GM21390 (cell line): Measurements from ENCODE around the gene DAB2IP.
"Not testable (repeated sequence)": the region's sequence is repeated elsewhere in the genome, so short reads cannot be mapped to it uniquely, and the experiment has no call there.

Source experiments
- ATAC-seq: cut with Tn5 transposase; IDR thresholded peaks from one replicate; pipeline ENCODE4 v1.9.1; 2021; ENCODE audit not compliant: unreplicated experiment

Gene DAB2IP

DNA sequence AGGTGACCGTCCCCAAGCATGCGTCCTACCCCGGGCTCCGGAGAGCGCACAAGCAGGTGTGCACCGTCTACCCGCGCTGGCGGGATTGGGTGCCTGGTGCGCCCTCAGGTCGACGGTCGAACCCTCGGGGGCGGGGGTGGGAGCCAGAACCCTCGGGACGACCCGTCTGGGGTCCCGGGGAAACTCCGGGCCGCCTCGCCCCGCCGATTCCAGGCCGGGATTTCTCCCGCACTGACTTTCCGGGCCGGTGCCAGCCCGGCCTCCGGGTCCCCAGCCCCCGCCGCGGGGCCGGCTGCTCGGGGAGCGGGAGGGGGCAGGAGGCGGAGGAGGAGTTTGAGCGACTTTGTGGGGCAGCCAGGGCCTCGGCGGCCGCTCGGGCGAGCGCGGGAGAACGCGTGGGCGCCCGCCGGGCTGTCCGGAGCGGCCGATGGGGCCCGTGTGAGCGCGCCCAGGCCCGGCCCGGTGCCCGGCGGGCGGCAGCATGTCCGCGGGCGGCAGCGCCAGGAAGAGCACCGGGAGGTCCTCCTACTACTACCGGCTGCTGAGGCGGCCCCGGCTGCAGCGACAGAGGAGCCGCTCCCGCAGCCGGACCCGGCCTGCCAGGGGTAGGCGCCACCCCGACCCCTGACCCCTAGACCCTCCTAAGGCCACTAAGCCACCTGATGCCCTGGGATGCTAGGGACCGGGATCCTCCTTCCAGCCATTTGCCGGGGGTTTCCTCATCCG, at the start of gene DAB2IP:
TSS of gene DAB2IP (plus strand) at position 340 of the 726 bp plus-strand sequence. CDS start at position 482, 142 bp downstream.
- no peak for ATAC-seq

DNA sequence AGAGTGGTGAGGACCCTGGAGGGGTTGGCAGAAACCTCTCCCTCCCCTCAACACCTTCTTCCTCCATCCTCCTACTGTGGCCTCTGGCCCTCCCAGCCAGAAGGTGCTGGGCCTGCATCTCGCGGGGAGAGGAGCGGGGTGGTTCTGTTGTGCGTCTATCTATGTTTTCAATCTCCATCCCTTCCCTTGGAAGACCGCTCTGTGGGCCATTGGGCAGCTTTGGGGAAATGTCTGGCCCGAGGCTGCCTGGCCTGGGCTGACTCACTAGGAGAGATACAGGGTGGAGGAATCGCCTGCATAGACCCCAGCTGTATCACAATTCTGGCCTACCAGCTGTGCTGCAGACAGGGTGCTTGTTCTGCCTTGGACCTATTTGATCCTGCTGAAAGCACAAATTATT, 48.4 kb upstream of the DAB2IP start:
- ATAC-seq: no peak

DNA sequence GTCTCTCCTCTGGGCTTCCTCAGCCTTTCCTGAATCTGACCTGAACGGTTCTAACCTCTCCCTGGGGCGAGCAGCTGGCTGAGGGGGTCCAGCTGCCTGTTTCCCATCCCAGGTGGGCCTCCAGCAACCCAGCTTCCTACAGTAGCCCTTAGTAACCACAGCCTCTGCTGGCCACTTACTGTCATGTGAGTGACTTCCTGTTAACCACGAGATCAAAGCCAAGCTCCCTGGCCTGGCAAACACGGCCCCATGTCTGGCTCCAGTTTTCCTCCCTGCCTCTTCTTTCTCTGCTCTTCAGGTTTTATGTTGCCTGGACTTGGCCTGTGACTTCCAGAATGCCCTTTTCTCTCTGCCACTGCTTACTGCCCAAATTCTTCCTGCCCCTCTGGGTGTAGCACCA, 47.2 kb upstream of the DAB2IP start:
- ATAC-seq: no peak

DNA sequence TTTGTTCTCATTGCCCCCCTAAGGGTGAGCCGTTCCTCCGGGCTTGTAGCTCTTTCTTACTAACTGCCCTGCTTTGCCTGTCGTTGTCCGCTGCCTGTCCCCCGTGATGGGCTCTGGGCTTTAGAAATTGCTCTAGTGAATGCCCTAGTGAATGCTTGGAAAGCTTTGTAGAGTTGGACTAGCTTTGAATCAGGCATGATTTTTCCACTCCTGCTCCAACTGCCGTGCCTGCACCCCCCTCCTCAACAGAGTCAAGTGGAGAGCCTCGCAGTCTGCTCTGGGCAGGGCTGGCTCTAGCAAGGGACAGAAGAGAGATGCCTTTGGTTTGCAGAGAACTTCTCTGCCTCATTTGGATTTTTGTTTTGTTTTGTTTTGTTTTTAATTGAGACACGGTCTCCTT, 46.8 kb upstream of the DAB2IP start:
- no peak for ATAC-seq

DNA sequence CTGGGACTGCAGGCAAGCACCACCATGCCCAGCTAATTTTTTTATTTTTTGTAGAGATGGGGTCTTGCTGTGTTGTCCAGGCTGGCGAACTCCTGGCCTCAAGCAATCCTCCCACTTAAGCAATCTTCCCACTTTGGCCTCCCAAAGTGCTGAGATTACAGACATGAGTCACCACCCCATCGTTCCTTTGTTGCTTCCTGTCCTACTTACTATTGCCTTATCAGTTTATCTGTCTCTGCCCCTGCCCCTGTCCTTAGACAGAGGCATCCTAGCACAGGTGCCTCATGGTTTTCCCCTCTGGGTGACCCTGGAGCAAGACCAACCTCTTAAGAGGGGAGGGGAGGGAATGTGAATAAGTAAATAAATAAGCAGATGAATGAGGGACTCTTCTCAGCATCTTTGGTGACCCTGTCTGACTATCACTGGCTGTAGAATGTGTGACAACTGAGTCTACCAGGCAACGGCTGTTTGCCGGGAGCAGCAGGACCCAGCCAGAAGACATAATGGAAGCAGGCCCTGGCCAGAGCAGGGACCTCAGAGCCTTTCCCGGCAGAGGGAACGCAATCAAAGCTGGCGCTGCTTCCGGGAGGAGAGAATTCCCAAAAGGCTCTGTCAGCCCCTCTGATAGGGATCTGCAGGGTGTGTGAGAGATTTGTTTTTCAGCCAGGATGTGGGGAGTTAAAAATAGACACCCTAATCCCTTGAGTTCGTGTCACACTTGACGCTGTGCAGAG, 43.8 kb upstream of the DAB2IP start:
- no peak for ATAC-seq

DNA sequence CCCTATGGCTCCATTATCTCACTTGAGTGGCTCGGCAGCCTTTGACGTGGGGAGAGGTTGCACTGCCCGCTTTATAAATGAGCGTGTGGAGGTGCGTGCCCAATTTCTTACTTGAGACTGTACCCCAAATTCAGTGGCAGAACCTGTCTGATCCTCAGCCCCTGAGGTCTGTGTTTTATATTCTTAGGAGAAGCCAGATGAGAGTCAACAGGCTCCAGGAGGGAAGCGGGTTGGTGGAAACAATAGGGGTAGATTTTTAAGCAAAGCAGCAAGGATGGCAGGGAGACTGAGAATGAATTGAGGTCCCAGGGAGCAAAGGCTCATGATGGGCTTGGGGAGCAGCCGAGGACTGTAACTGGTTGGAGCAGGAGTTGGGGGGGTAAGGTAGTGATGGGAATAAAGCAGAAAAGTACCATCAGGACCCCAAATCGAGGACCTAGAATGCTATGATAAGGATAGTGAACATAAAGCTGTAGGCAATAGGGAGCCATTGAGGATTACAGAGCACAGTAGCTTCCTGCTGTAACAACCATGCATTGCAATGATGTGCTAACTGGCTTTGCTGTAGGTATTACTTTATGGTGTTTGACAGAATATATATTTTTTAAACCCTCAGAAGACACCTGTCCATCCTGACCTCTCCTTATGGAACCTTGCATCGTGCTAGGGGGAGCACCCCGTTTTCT, 43.1 kb upstream of the DAB2IP start:
- ATAC-seq: no peak

DNA sequence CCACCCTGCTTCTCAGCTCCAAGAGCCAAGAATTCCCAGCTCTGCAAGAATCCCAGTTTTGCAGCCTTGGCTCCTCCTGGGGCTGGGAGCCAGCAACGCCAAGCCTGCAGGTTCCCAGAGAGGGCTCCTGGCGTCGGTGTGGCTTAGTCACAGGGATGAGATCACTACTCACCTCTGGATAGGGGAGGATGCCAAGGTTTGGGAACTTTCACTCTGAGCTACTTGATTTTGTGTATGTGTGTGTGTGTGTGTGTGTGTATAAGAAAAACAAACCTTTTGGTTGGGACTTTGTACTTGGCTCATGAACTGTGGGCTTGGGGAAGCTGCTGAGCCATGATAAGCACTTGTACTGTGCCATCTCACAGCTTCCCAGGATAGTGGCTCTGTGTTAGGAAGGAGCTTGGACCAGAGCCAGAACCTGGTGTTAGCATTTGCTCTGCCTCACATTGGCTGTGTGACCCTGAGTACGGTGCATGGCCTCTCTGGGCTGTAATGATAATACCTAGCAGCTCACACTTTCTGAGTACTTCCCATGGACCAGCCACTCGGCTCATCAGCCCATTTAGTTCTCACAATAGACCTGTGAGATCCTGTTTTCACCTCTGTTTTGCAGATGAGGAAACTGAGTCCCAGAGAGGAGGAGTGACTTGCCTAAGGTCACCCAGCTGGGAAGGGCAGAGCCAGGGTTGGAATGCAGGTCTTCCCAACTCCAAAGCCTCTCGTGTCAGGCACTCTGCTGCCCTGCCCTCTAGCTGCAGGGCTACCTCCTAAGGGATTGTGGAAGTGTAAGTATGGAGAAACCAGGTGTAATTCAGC, 41.4 kb upstream of the DAB2IP start:
- ATAC-seq: no peak

DNA sequence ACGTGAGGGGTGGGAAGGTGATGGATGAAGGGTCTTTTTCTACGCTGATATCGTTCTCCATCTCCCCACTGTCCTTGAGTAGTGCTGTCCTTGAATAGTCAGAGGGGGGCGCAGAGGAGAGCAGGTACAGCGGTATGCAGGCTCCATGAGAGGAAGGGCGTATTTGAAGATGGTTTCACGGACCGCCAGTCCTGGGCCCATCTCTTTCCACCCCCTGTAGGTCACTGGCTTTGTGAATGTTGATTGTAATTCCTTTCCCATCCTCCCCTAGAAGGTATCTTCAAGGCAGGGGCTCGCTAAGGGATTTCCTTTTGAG, 40.8 kb upstream of the DAB2IP start:
- no peak for ATAC-seq

DNA sequence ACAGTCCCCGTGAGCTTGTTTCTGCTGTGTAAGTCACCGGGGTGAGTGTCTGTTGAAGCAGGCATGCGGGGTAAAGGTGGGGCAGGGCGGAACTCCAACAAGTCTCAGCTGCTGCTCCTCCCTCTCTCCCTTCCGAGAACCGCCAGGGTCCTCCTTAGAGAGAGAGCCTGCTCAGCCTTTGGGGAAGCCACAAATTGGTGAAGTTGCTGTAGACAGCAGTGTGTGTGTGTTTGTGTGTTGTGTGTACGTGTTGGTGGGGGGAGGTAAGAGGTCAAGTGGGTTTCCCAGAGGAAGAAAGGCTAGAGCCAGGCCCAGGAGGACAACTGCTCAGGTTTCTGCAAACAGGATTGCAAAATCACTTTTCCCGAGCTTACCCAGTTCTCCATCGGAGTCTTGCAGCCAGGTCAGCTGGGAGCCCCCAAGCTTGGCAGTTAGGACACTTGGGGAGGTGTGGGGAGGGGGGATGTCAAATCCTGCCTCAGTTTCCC, 38.9 kb upstream of the DAB2IP start:
- ATAC-seq: no peak

DNA sequence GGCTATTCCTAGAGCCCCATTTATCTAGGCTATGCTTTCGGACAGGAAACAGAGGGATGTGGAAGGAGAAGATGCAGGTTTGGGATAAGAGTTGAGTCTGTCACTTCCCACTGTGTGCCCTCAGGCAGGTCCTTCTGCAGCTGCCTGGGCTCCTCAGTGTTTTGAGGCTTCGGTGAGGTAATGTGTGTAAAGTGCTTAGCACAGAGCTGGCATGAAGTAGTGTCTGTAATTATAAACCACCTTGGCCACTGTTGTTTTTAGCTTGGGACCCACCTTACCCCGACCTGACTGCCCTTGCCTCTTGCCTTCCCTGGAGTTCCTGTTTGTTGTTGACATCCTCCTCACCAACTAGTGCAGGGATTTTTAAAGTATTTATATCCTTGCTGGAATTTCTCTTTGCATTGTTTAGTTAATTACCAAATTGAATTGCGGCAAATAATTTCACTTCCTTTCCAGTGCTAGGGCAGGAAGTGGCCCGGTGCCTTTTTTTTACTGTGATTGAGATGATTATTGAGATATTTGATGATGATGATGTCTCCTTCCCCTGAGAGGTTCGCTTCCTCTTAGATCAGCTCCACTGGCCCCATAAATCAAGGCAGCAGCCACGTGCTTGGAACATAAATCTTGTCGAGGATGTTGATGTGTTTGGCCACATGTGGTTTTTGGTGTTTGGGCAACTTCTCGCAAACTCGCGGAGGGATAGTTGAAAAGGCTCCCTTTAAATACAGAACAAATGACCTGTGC, 38.3 kb upstream of the DAB2IP start:
- no peak for ATAC-seq

DNA sequence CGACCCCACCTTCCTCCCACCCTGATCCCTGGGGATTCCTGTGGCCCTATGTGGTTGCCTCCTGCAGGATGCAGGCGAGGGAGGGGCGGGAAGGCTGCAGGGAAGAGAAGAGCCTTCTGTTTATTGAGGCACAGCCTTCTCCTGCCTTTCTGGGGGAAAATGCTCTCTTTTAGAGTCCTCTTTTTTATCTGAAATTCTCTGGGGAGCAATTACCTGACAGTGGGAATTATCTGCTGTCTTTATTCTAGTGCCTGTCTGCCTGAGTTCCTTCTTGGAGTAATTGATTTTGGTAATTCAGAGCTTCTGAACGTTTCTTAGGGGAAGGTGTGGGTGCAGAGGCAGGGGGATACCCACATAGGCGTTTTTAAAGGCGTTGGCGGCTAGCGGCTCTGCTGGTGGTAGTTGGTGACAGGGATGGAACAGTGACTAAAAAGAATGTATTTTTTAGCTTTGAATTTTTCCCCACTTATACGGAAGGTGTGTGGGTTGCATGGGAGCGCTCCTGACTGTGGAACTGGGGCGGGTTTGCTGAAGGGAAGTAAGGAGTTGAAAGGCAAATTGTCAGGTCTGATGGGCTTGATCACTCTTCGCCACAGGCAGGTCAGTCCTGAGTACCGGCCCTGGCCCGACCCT, 35.2 kb upstream of the DAB2IP start:
- no peak for ATAC-seq

DNA sequence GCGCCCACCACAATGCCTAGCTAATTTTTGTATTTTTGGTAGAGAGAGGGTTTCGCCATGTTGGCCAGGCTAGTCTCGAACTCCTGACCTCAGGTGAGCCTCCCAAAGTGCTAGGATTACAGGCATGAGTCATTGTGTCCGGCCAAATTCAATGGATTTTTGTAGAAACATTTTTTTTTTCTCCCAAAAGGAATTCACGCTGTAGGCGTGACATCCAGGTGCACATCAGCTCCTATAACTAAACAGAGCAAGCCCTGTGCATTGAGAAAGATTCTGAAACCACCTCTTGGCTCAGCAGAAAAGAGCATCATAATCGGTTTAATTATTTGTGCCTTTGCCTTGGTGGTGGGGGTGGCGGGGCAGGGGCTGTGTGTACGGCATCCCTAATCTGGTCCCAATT, 32.9 kb upstream of the DAB2IP start:
- no peak for ATAC-seq

DNA sequence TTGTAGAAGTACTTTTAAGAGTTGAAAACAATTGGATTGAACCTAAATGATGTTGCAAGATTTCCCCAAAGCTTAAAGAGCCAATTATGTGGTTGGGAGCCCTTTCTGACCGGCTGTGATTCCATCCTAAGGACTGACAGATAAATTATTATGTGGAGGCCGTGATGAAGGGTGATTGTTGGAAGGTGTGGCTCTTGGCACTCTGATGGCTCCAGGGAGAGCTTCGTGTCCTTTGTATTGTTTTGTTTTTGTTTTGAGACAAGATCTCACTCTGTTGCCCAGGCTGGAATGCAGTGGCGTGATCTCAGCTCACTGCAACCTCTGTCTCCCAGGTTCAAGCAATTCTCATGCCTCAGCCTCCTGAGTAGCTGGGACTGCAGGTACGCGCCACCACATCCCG, 32.5 kb upstream of the DAB2IP start:
- ATAC-seq: not testable (repeated sequence)

DNA sequence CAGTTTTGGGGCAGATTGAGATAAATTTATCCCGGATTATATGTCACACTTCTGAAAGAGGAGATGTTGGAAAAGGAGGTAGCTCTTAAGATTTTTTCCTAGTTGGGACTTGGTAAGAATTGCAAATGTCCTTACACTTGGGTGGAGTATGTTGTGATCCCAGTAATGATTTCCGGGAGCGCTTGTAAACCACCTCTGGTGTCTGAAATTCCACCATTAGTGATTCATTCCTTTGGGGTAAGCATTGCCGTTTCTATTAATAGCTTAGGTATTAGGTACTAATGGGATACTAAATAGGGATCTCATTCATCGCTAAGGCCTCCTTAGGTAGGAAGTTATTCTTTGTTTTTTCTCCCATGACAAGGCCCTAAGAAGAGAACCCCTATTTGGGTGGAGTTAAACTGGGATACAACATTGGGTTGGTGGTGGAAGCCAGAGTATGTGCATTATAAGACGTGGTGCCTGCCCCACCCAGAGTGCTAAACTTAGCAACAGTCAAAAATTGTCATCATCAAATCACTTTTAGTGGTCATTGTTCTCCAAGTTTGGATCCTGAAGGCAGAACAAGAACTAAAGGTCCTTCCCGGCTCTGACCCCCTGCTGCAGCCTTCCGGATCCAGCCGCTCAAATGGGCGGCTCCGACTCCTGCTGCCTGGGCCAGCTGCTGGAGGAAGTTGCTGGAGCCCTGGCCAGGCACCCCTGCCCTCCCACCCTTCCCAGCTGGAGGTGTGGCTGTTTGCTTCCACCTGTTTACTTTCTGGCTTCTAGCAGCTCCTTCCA, 31.7 kb upstream of the DAB2IP start:
- ATAC-seq: no peak

DNA sequence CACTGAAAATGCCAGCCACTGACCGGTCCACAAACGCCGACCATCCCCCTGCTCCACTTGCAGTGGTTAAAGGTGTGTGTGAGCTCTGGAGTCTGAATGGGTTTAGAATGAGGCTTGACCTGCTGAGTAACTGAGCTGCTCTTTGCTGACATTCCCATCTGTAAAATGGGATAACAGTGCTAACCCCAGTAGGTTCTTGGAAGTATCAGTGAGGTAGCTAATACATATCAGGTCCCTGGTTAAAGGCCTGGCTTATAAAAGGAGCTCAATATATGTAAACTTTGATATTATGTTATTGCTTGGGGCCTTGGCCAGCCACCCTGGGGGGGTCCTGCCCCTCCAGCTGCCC, 31.1 kb upstream of the DAB2IP start:
- no peak for ATAC-seq

DNA sequence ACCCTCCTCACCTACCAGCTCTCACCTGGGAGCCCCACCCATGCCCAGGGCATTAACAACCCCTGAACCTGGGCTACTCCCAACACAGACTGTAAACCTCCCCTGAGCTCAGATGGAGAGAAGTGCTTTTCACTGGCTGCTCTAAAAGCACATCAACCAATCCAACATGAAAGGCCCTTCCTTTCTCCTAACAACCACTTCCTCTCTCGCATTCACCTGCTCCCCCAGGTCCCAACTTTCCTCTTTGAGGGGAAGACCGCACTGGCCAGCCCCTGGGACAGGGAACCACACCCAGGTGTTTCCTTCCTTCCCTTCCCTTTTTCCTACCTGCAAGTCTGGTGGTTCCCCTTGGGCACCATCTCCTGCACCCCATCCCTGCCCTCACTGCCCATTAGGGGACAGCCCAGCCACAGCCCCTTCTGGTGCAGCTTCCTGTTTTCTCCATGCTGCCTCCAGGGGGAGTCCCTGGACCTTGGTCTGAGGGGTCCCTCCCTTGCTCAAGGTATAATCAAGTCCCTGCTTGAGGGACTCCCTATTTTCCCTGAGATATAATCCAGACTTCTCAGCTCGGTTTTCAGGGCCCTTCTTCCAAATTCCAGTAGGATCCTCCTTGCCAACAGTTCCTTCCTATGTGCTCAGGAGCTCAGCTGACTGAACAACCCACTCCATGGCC, 30.5 kb upstream of the DAB2IP start:
- ATAC-seq: no peak

DNA sequence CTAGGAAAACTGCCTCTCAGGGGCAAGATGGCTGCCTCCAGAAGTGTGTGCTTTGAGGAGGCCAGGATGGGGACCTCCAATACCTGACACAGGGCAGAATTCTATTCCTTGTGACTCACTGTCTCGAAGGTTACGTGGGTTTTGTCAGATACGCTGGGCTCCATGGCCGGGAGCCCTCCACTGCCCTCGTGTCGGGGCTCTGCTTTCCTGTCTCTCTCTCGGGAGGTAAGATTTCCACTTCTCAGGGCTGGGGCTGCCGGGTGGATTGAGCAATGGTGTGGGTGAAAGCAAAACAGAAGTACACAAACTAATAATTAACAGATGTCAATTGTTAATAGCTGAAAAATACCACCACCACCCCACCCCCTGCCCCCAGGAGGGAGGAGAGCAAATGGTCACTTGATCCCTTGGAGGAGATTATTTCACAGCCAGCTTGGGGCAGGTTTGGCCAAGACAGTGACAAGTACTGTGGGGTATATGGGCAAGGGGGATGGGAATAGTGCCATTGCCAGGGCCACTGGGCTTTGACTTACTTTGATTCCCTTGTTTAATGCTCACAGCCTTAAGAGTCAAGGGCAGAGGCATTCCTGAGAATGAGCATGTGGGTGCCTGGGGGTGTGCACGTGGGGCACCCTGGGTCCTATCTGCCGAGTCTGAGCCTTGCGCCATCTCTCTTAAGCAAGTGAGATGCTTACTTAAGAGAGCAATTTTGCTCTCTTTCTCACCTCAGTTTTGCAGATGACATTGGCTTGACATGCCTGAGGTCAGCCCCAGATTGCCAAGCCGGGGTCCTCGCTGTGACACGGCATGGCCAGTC, 28.8 kb upstream of the DAB2IP start:
- no peak for ATAC-seq

DNA sequence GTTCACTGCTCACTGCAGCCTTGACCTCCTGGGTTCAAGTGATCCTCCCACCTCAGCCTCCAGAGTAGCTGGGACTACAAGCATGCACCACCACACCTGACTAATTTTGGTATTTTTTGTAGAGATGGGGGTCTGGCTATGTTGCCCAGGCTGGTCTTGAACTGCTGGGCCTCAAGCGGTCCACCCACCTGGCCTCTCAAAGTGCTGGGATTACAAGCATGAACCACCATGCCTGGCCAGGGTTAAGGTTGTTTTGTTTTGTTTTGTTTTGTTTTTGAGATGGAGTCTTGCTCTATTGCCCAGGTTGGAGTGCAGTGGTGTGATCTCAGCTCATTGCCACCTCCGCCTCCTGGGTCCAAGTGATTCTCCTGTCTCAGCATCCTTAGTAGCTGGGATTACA, 28.0 kb upstream of the DAB2IP start:
- not testable (repeated sequence) for ATAC-seq
